Fibroblast of skin of right quadriceps (primary cell): ENCODE data around the gene RASSF4.
A peak's percentile ranks its signal among the peaks of the same experiment; 100 is the strongest.

Source experiments
- DNase-seq: peaks from one replicate; pipeline ENCODE4 v3.0.0-alpha.2; 2013

RASSF4 gene

GRCh38 chr10:44959247-44960087, at the start of gene RASSF4:
RASSF4 (plus strand) TSS chr10:44959802; CDS start chr10:44970203, 10,401 bp downstream.
- DNase-seq = peak; percentile 76

- DNase-seq = no peak
Observed at GRCh38 chr10:44909910-44910309, 49.7 kb upstream of the RASSF4 start.

- DNase-seq = no peak
Observed at GRCh38 chr10:44910602-44911001, 49.0 kb upstream of the RASSF4 start.

GRCh38 chr10:44911081-44911540, 48.5 kb upstream of the RASSF4 start, which contains the start of gene TMEM72:
TMEM72 (plus strand) TSS chr10:44911337; CDS start chr10:44911513, 176 bp downstream.
- DNase-seq = no peak

GRCh38 chr10:44911951-44912350, 47.7 kb upstream of the RASSF4 start:
- no peak for DNase-seq

- DNase-seq = no peak
Observed at GRCh38 chr10:44913350-44914081, 46.1 kb upstream of the RASSF4 start.

GRCh38 chr10:44914891-44915290, 44.7 kb upstream of the RASSF4 start:
- DNase-seq = no peak

- DNase-seq = no peak
Observed at GRCh38 chr10:44916429-44916828, 43.2 kb upstream of the RASSF4 start.

GRCh38 chr10:44917848-44918247, 41.8 kb upstream of the RASSF4 start:
- DNase-seq = no peak

GRCh38 chr10:44920252-44920651, 39.4 kb upstream of the RASSF4 start:
- no peak for DNase-seq

GRCh38 chr10:44921061-44921460, 38.5 kb upstream of the RASSF4 start:
- DNase-seq = no peak

- no peak for DNase-seq
Observed at GRCh38 chr10:44921506-44921905, 38.1 kb upstream of the RASSF4 start.

GRCh38 chr10:44922021-44922420, 37.6 kb upstream of the RASSF4 start:
- no peak for DNase-seq

- DNase-seq = no peak
Observed at GRCh38 chr10:44922796-44923545, 36.6 kb upstream of the RASSF4 start.

GRCh38 chr10:44923611-44924010, 36.0 kb upstream of the RASSF4 start:
- no peak for DNase-seq

GRCh38 chr10:44924261-44925040, 35.2 kb upstream of the RASSF4 start:
- DNase-seq = no peak

GRCh38 chr10:44925224-44925623, 34.4 kb upstream of the RASSF4 start:
- DNase-seq = peak; percentile 24

- no peak for DNase-seq
Observed at GRCh38 chr10:44925811-44926750, 33.5 kb upstream of the RASSF4 start.

- DNase-seq = no peak
Observed at GRCh38 chr10:44926751-44927351, 32.8 kb upstream of the RASSF4 start.

GRCh38 chr10:44927352-44927751, 32.2 kb upstream of the RASSF4 start:
- DNase-seq = no peak

- DNase-seq = no peak
Observed at GRCh38 chr10:44928462-44928861, 31.1 kb upstream of the RASSF4 start.
